GM18517 (cell line): Measurements from ENCODE around the gene UBAP1L.
"Not testable (repeated sequence)": the region's sequence is repeated elsewhere in the genome, so short reads cannot be mapped to it uniquely, and the experiment has no call there.

Source experiments
- ATAC-seq: cut with Tn5 transposase; IDR thresholded peaks from one replicate; pipeline ENCODE4 v1.9.1; 2021; ENCODE audit warnings: mild to moderate bottlenecking, moderate library complexity; ENCODE audit not compliant: unreplicated experiment

Gene UBAP1L

DNA sequence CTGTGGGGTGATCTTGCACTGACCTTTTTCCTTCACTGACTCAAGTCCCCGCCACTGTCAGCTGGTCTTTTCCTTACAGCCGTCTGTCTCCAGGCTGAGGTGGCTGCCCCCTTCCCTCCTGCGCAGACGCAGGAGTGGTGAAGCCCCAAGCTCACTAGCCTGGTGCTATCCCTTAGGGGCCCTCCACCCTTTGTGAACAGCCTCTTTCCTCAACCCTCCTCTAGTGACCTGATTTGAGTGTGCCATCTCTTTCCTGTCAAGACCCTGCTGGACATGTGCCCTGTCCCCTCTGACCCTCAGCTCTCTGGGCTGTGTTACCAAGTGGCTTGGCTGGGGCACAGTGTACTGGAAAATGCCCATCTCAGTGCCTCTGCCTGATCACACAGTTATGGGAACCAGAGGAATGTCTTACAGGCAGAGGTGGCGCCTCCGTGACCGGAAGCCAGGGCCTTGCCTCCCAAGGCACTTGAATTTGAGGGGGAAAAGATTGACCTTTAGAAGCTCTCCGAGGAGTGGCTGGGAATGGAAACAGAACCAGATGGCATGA, 29.7 kb downstream of the UBAP1L start:
- no peak for ATAC-seq

DNA sequence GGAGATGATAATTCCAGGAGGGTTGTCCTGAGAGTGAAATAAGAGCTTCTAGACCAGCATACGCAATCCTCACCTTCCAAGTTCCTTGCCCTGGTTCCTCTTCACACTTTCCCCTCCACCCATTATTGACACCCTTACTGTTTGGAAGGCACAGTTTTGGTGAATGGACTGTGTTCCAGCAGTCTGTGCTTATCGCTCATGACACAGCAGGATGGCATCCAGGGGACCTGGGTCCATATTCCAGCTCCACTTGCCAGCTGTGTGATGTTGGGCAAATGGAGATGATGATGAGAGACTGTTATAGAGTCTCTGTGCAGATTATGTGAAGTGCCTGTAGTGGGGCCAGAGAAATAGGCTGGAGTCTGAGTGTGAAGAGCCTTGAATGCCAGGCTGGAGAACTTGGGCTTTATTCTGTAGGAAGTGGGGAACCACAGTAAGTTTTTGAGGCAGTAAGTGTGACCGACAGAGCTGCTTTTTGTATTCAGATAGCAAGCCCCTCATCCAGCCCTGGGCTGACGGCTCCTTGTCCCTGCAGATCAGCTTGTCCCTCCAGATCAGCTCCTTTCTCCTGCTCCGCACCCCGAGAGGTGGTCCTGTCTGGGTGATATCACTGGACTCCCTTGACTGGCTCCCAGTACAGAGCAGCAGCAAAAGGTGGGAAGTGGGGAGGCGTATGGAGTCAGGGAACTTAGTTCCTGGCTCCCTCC, 30.3 kb downstream of the UBAP1L start:
- no peak for ATAC-seq

DNA sequence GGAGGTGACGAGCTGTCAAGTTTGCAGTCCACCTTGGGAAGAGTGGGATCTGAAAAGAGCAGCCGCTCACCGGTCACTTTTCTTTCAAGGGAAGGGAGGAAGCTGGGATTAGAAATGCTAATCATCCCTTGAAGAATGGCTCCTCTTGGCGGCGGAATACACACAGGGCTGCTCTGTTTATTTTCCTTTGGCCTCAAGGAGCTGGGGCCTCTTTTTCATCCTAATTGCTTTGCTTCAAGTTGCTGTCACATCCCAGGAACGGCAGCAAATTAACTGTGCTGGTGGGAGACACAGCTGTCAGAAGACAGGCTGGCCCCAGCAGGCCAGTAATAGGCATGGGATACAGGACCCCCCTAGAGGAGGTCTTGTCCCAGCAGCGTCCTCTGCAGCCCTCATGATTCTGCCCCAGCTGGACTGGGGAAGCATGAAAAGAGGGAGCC, 31.7 kb downstream of the UBAP1L start:
- ATAC-seq = no peak

DNA sequence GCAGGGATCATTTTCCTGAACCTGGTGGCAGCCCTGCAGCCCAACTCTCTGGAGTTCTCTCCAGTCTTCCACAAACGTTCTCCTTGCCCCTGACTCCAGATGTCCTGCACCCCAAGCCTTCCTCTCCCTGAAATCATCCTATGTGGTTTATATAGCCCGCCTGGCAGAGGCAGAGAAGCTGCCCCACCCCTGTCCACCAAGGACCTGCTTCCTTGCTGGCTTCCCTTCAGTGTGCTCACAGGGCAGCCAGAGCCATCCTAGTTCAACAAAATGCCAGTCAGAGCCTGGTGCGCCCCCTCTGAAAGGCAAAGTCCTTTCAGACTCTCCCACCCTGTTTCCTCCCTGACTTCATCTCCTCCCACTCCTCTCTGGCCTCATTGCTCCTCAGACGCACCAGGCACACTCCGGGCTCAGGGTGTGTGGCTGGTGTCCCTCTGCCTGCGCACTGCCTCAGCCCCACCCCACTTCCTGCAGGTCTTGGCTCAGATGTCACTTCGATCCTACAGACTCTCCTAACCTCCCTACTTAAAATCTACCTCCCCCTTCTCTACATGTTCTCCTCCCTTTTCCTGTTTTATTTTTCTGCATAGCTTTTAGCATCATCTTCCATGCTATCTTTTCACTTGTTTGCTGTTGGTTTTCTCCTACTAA, 32.6 kb downstream of the UBAP1L start:
- ATAC-seq = no peak

DNA sequence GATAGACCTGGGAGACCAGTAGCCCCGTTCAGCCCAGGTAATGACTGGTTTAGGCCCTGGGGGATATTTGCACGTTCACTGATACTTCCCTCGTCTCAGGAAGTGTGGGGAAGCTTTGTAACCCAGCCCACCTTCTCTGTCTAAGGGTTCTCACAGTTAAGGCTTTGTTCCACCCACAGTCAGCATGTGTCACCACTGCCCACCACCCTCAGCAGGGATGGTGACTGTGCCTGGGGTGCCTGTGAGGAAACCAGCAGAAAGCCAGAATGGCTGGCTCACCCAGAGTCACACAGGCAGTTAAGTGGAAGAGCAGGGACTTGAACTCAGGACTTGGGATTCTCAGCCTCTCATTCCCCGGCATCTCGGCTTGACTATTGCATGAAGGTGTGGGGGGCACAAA, 33.2 kb downstream of the UBAP1L start:
- ATAC-seq = no peak

DNA sequence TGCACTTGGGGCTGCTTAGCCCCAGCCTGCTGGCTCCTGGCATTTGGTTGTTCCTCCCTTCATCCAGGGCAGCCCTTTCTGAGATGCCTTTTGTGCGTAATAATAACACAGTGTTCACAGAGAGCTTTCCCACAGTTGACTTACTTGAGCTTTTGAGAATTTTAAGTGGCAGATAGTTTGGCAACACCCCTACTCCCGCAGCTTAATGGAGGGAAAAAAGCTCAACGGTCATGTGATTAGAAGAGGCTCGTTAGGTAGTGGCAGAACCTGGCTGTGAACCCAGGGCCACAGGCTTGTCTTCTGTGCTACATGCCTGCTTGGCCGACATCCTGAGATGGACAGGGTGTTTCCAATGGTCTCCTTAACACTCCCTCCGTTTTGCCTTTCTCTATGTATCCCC, 33.7 kb downstream of the UBAP1L start:
- no peak for ATAC-seq

DNA sequence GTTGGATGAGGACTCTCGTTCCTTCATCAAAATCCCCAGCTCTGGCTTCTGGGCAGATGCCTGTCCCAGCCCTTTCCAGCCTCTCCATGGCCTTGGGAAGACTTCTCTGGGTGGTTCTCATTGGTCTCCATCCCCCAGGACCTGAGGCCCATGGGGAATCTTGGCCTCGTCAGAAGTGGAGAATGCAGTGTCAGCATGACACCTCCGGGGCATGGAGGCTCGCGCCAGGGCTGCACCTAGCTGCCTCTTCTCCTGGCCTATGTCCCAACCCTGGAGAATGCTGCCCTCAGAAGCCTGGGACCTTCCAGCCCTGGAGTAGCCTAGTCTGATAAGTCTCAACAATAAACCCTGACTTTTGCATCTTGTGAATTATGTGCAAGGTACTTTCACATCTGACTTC, 35.4 kb downstream of the UBAP1L start:
- no peak for ATAC-seq

GRCh38 chr15:65077981-65078352, 37.0 kb downstream of the UBAP1L start:
- no peak for ATAC-seq

GRCh38 chr15:65077291-65077980, 37.6 kb downstream of the UBAP1L start:
- ATAC-seq = no peak

DNA sequence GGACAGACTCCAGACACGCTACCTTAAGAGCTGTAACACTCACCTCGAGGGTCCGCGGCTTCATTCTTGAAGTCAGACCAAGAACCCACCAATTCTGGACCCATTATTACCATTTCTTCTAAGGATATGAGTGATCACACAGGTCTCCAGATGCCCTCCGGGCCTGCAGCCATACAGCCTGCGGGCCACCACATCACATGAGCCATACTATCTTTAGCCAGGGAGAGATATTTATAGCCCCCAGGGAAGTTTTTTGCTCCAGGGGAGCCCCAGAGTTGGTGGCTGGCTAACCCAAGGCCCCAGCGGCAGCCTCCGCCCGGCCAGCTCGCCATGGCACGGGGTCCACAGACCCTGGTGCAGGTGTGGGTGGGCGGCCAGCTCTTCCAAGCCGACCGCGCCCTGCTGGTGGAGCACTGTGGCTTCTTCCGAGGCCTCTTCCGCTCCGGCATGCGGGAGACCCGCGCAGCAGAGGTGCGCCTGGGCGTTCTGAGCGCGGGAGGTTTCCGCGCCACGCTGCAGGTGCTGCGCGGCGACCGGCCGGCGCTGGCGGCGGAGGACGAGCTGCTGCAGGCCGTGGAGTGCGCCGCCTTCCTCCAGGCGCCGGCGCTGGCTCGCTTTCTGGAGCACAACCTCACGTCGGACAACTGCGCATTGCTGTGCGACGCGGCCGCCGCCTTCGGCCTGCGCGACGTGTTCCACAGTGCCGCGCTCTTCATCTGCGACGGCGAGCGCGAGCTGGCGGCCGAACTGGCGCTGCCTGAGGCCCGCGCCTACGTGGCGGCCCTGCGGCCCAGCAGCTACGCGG, 38.3 kb downstream of the UBAP1L start, which contains the start of gene KBTBD13:
Gene KBTBD13 (plus strand): TSS at position 261 of the 805 bp plus-strand sequence. CDS start 70 bp downstream, at position 331.
- ATAC-seq = no peak

GRCh38 chr15:65075607-65076395, 39.2 kb downstream of the UBAP1L start:
- ATAC-seq = not testable (repeated sequence)

DNA sequence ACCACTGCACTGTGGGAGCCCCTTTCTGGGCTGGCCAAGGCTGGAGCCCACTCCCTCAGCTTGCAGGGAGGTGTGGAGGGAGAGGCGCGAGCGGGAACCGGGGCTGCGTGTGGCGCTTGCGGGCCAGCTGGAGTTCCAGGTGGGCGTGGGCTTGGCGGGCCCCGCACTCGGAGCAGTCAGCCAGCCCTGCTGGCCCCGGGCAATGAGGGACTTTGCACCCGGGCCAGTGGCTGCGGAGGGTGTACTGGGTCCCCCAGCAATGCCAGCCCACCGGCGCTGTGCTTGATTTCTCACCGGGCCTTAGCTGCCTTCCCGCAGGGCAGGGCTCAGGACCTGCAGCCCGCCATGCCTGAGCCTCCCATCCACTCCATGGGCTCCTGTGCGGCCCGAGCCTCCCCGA, 40.1 kb downstream of the UBAP1L start:
- ATAC-seq = not testable (repeated sequence)

GRCh38 chr15:65072617-65073016, 42.4 kb downstream of the UBAP1L start:
- ATAC-seq = no peak

DNA sequence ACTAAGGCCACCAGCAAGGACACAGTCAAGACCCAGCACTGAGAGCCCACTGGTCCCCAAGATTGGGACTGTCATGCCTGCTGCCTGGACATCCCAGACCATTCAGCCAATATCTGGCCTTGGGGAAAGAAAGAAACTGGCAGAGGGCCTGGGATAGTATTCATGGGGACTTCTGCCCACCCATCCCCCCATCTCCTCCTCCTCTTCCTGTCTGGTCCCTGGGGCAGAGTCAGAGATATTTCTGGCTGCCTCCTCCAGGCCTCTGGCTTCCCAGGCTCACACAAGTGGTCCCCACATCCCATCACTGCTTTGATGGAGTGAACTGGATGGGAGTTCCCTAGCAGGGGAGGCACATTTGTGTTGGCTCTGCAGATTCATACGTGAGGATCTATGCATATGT, 43.0 kb downstream of the UBAP1L start:
- ATAC-seq = no peak

DNA sequence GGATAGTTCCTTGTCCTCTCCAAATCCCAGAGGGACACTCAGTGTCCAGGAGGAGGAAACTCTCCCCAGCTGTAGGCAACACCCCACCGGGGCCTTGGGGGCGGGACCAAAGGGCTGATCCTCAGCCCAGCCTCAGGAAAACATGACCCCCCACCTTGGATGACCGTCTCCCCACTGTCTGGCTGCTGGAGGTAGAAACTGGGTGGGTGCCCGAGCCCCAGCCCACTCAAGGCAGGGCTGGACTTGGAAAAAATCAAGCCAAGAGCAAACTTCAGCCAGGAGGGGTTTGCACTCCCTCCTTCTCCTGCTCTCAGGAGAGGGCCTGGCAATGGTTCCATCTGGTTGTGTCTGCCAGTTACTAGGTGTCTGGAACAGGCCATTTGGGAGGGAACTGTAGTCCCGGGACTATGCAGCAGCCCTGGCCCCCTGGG, 43.6 kb downstream of the UBAP1L start:
- ATAC-seq = no peak

- no peak for ATAC-seq
Observed at GRCh38 chr15:65069779-65070546, 45.0 kb downstream of the UBAP1L start.

DNA sequence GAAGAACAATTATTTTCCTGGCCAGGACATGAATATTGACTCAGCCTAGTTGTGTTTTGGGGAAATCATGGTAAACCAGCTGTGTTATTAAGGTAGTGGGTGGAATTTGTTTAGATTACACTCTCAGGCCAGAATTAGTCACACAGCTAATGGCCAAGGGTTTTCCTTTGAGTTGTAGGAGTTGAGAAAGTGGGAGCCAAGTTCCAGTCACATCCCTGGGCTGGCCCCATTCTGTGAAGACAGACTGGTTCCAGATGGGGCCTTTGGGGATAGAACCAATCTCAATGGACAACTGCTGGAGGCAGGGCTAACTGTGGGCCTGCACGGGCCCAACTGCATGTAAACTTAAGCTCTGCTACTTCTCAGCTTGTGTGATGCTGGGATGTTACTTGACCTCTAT, 45.8 kb downstream of the UBAP1L start:
- ATAC-seq = no peak

DNA sequence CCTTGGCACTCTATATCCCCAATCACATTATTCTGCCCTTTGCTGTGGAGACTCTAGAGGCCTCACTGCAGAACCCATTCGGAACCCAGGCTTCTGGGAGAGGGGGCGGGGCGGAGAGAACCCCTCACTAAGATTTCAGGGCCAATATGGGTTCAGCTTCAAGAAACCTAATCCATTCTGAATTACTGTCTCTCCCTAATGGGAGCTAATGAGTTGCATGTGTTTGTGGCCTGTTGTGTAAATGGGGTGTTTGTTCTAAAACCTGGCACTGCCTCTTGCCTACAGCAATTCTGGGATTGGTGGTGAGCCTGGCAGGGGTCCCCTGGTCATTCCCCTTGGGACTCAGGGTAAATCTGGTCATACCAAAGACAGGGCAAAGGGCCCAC, 46.6 kb downstream of the UBAP1L start:
- ATAC-seq = no peak

- ATAC-seq = no peak
Observed at GRCh38 chr15:65067645-65068402, 47.2 kb downstream of the UBAP1L start, which contains the start of gene RASL12. RASL12 (minus strand) TSS chr15:65067991; CDS start chr15:65067835, 156 bp downstream.
